HepG2 (cell line): ENCODE data around the gene CDAN1.

ENCODE experiments used
- CEBPB ChIP-seq: IDR thresholded peaks from 2 replicates; pipeline ENCODE4 v1.6.1; 2011; ENCODE audit warnings: low read depth, low read length, improper control_type of control experiment, borderline replicate concordance
- E2F1 ChIP-seq: sonication (generic); formaldehyde crosslinking; IDR thresholded peaks from 2 replicates; pipeline ENCODE4 v1.5.0; 2020; ENCODE audit warnings: missing genetic modification reagents
- FOXA1 ChIP-seq, 2 experiments: fragments of 450-650 bp in 1 of 2; sonication (generic) in 1 of 2; formaldehyde crosslinking in 1 of 2; IDR thresholded peaks; 2 replicates each; pipeline versions ENCODE4 v1.4.0 to v1.6.1; 2016 to 2020; ENCODE audit warnings: missing genetic modification reagents in 1 of 2
- HDAC6 ChIP-seq: fragments of 200-600 bp; sonication (generic); IDR thresholded peaks from 2 replicates; pipeline ENCODE4 v1.7.0; 2017; ENCODE audit warnings: mild to moderate bottlenecking, antibody characterized with exemption, low read length, low read depth
- HOXA5 ChIP-seq: sonication (generic); formaldehyde crosslinking; IDR thresholded peaks from 2 replicates; pipeline ENCODE4 v1.4.0; 2020; ENCODE audit warnings: missing genetic modification reagents
- ISX ChIP-seq: sonication (generic); formaldehyde crosslinking; conservative IDR thresholded peaks from 2 replicates; pipeline ENCODE4 v1.5.0; 2020; ENCODE audit warnings: missing genetic modification reagents
- MAFK ChIP-seq, 2 experiments: IDR thresholded peaks in 1 of 2; conservative IDR thresholded peaks in 1 of 2; 2 replicates each; pipeline ENCODE4 v1.6.1; 2011; ENCODE audit warnings: improper control_type of control experiment in 2 of 2, low read length in 2 of 2
- POLR2A ChIP-seq, 2 experiments: IDR thresholded peaks; 2 replicates each; pipeline ENCODE4 v1.6.1; 2011; ENCODE audit warnings: low read depth in 2 of 2, low read length in 2 of 2, mild to moderate bottlenecking in 1 of 2, moderate library complexity in 1 of 2; ENCODE audit not compliant: insufficient read depth in 1 of 2
- RAD21 ChIP-seq: fragments of 450-650 bp; formaldehyde crosslinking; IDR thresholded peaks from 2 replicates; pipeline ENCODE4 v1.5.0; 2020; ENCODE audit warnings: mild to moderate bottlenecking
- SIN3A ChIP-seq: IDR thresholded peaks from 2 replicates; pipeline ENCODE4 v1.6.1; 2011; ENCODE audit warnings: low read depth, mild to moderate bottlenecking, control low read depth, low read length, borderline replicate concordance
- ZBTB7A ChIP-seq: sonication (generic); formaldehyde crosslinking; IDR thresholded peaks from 2 replicates; pipeline ENCODE4 v1.8.0; 2022; ENCODE audit warnings: mild to moderate bottlenecking, missing genetic modification reagents
- TF ChIP-seq, protein P1 (sequence below): sonication (generic); formaldehyde crosslinking; IDR thresholded peaks from 2 replicates; pipeline ENCODE4 v1.5.0; 2020; ENCODE audit warnings: mild to moderate bottlenecking, missing genetic modification reagents, moderate library complexity

DNA sequence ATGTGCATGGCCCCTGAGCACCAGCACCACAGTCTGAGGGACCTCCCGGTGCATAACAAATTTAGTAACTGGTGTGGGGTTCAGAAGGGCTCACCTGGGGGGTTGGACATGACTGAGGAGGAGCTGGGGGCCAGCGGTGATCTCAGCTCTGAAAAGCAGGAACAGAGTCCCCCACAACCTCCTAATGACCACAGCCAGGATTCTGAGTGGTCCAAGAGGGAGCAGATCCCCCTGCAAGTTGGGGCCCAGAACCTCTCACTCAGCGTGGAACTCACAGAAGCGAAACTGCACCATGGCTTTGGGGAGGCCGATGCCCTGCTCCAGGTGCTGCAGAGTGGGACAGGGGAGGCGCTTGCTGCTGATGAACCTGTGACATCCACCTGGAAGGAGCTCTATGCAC lies 43.0 kb downstream of the CDAN1 start:
- TF ChIP-seq SIN3A (no peak), RAD21 (CRISPR knock-in tag) (no peak), E2F1 (CRISPR knock-in tag) (no peak), HOXA5 (CRISPR knock-in tag) (no peak), MAFK (conservative IDR thresholded peaks at IDR 0.05 in 1 of 2, IDR thresholded peaks at IDR 0.05 in 1 of 2; ENCODE audit: low read length in 2 of 2) (no peak), POLR2A (IDR thresholded peaks at IDR 0.05; ENCODE audit: insufficient read depth in 1 of 2, low read depth in 2 of 2, low read length in 2 of 2) (no peak), FOXA1 (IDR thresholded peaks at IDR 0.05) (no peak), FOXA1 (CRISPR knock-in tag; IDR thresholded peaks at IDR 0.05) (no peak), ZBTB7A (no peak), CEBPB (no peak), ISX (no peak), HDAC6 (no peak)
- TF ChIP-seq, protein P1, sequence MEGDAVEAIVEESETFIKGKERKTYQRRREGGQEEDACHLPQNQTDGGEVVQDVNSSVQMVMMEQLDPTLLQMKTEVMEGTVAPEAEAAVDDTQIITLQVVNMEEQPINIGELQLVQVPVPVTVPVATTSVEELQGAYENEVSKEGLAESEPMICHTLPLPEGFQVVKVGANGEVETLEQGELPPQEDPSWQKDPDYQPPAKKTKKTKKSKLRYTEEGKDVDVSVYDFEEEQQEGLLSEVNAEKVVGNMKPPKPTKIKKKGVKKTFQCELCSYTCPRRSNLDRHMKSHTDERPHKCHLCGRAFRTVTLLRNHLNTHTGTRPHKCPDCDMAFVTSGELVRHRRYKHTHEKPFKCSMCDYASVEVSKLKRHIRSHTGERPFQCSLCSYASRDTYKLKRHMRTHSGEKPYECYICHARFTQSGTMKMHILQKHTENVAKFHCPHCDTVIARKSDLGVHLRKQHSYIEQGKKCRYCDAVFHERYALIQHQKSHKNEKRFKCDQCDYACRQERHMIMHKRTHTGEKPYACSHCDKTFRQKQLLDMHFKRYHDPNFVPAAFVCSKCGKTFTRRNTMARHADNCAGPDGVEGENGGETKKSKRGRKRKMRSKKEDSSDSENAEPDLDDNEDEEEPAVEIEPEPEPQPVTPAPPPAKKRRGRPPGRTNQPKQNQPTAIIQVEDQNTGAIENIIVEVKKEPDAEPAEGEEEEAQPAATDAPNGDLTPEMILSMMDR (CRISPR knock-in tag) = no peak
